Measurements from ENCODE around the gene FBXW11.

Gene FBXW11

GRCh38 chr5:171837522-171837921 is 168.9 kb downstream of the FBXW11 start:
- DNase-seq: no peak

GRCh38 chr5:171835066-171835465 is 171.4 kb downstream of the FBXW11 start:
- no peak for DNase-seq

GRCh38 chr5:171834461-171834860 is 172.0 kb downstream of the FBXW11 start:
- DNase-seq: no peak

- DNase-seq: no peak
Measured at GRCh38 chr5:171832775-171833174, 173.7 kb downstream of the FBXW11 start.

- no peak for DNase-seq
Measured at GRCh38 chr5:171830686-171831085, 175.8 kb downstream of the FBXW11 start.

GRCh38 chr5:171827162-171827561 is 179.3 kb downstream of the FBXW11 start:
- no peak for DNase-seq

GRCh38 chr5:171826132-171826531 is 180.3 kb downstream of the FBXW11 start:
- no peak for DNase-seq

GRCh38 chr5:171825051-171825450 is 181.4 kb downstream of the FBXW11 start:
- DNase-seq: no peak

GRCh38 chr5:171823269-171823668 is 183.2 kb downstream of the FBXW11 start:
- DNase-seq: no peak

GRCh38 chr5:171821286-171821685 is 185.2 kb downstream of the FBXW11 start:
- DNase-seq: no peak

- DNase-seq: no peak
Measured at GRCh38 chr5:171820561-171820960, 185.9 kb downstream of the FBXW11 start.

GRCh38 chr5:171816666-171817065 is 189.8 kb downstream of the FBXW11 start:
- DNase-seq: no peak

- no peak for DNase-seq
Measured at GRCh38 chr5:171813813-171814490, 192.5 kb downstream of the FBXW11 start.

GRCh38 chr5:171813270-171813669 is 193.2 kb downstream of the FBXW11 start:
- no peak for DNase-seq

All from GF-D8 (cell line).